Lower leg skin (tissue), 3 donors: ENCODE data around the gene MRPL3.

ENCODE experiments used
- CTCF ChIP-seq, 3 donors: fragments of 450-650 bp; IDR thresholded peaks; one replicate each; pipeline ENCODE4 v1.5.1; 2016; ENCODE audit warnings: antibody characterized with exemption in 3 of 3, mild to moderate bottlenecking in 3 of 3, moderate library complexity in 2 of 3
- POLR2A ChIP-seq, 2 donors: fragments of 450-650 bp; IDR thresholded peaks; one replicate each; pipeline ENCODE4 v1.6.1; 2016 to 2017; ENCODE audit warnings: antibody characterized with exemption in 2 of 2, mild to moderate bottlenecking in 1 of 2, moderate library complexity in 1 of 2

GRCh38 chr3:131439084-131439483, 63.7 kb downstream of the MRPL3 start:
- TF ChIP-seq CTCF (IDR thresholded peaks at IDR 0.05), result no peak
- TF ChIP-seq POLR2A (IDR thresholded peaks at IDR 0.05), result no peak
